ENCODE results near the gene CLPTM1. TPM values are rescaled to one million over a fixed set of nuclear protein-coding genes. Genes with fewer than 3 reads are reported as not detected.

The CLPTM1 gene
- polyA plus RNA-seq, 3 donors: 14.7 to 84.3 (median 20.0) TPM

DNA sequence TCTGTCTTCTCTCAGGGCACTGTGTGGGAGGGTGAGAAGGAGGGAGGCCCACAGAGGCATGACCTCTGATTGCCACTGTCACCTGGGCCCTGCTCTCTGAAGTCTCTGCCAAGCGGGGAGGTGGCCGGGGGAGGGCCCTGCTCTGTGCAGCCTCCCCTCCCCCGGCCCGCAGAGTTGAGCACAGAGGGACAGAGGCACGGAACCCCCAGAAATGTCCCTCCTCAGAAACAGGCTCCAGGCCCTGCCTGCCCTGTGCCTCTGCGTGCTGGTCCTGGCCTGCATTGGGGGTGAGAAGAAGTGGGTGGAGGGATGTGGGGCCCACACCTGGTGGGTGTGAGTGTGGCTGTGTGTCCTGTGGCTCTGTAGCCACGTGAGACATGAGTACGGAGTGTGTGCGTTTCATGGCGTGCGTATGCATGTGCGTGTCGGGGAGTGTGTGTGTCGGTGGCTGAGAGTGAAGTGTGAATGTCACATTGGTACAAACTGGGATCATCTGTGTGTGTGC is 13.1 kb upstream of the CLPTM1 start, which contains the start of gene APOC4:
Gene APOC4 (plus strand): TSS at position 171 of the 505 bp plus-strand sequence. CDS start 41 bp downstream, at position 212.
- peaks cover 3 to 7% (median 5%) of the 10 kb centered on the region in 3 donors for H3K27me3 Mint-ChIP-seq (ENCODE audit: low read depth in 3 of 3)
- TF ChIP-seq, protein P1, sequence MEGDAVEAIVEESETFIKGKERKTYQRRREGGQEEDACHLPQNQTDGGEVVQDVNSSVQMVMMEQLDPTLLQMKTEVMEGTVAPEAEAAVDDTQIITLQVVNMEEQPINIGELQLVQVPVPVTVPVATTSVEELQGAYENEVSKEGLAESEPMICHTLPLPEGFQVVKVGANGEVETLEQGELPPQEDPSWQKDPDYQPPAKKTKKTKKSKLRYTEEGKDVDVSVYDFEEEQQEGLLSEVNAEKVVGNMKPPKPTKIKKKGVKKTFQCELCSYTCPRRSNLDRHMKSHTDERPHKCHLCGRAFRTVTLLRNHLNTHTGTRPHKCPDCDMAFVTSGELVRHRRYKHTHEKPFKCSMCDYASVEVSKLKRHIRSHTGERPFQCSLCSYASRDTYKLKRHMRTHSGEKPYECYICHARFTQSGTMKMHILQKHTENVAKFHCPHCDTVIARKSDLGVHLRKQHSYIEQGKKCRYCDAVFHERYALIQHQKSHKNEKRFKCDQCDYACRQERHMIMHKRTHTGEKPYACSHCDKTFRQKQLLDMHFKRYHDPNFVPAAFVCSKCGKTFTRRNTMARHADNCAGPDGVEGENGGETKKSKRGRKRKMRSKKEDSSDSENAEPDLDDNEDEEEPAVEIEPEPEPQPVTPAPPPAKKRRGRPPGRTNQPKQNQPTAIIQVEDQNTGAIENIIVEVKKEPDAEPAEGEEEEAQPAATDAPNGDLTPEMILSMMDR (IDR thresholded peaks at IDR 0.05): no peak
- peaks cover 19% of the 10 kb centered on the region for H3K4me1 Mint-ChIP-seq
- H3K9me3 Mint-ChIP-seq: no peaks in the 10 kb centered on the region
- Histone ChIP-seq H3K4me2 (replicated peaks; ENCODE audit: extremely low read depth, low read length, poor library complexity, severe bottlenecking) (no peak within 1 kb of the TSS), H3K4me1 (ENCODE audit: control insufficient read depth in 1 of 2, insufficient read depth in 2 of 2, low read length in 2 of 2) (peaks cover 9 to 15% of the 10 kb centered on the region in 2 donors), H3K9me3 (replicated peaks in 1 of 2; ENCODE audit: control insufficient read depth in 1 of 2, insufficient read depth in 1 of 2, low read length in 2 of 2) (no peaks in the 10 kb centered on the region), H3K9ac (ENCODE audit: insufficient read depth, low read length, poor library complexity, severe bottlenecking) (no peak within 1 kb of the TSS), H3K27me3 (ENCODE audit: control insufficient read depth in 2 of 2, insufficient read depth in 2 of 2, low read length in 2 of 2) (no peaks in the 10 kb centered on the region), H2AFZ (ENCODE audit: insufficient read depth, low read depth, low read length, poor library complexity, severe bottlenecking) (no peak within 1 kb of the TSS), H3K36me3 (replicated peaks in 1 of 2; ENCODE audit: control insufficient read depth in 1 of 2, insufficient read depth in 2 of 2, low read length in 2 of 2) (no peaks in the 10 kb centered on the region), H3K79me2 (ENCODE audit: insufficient read depth, low read length) (no peaks in the 10 kb centered on the region), H4K20me1 (ENCODE audit: insufficient read depth, low read length) (no peaks in the 10 kb centered on the region), H3K27ac (ENCODE audit: low read depth in 1 of 2, low read length in 2 of 2) (no peak within 1 kb of the TSS), H3K4me3 (replicated peaks in 1 of 3; ENCODE audit: low read depth in 2 of 3, low read length in 3 of 3) (no peak within 1 kb of the TSS)
- H3K27ac Mint-ChIP-seq: peak within 1 kb of the TSS in 1 of 7 donors; percentile 4
- intact Hi-C loops (cut with micrococcal nuclease): no loop called here
- H3K36me3 Mint-ChIP-seq: peaks cover 0 to 2% of the 10 kb centered on the region in 2 donors
- DNase-seq: no peak
- 94% methylated on average over 9 of the region's 14 CpGs for WGBS (ENCODE audit: insufficient coverage)
- H3K4me3 Mint-ChIP-seq: no peak within 1 kb of the TSS

DNA sequence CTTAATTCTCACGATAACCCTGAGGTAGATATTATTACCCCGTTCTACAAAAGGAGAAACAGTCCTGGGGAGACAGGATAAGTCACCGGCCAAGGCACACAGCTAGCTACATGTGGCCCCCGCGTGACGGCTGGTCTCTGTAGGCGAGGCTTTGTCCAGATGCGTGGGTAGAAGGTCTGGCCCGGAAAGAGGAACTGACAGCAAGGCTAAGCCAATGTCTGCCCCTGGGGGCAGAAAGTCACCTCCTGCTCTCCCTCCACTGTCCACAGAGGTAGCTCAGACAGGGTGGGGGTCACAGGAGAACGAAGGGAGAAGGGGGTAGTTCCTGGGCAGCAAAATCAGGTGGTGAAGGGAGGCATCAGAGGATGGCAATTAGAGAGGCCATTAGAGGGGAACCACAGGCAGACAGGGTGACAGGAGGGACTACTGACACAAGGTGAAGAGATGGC is 11.4 kb upstream of the CLPTM1 start:
- peak overlapping the region in 6 of 7 donors; percentile 58 to 91 (median 81) for H3K27ac Mint-ChIP-seq
- no peaks in the 10 kb centered on the region for H3K9me3 Mint-ChIP-seq
- 0% methylated on average over 5 of the region's 10 CpGs for WGBS (ENCODE audit: insufficient coverage)

More for the DNA sequence above, 11.4 kb upstream of the CLPTM1 start:
- no peaks in the 10 kb centered on the region for H4K20me1 ChIP-seq (ENCODE audit: insufficient read depth, low read length)
- peak; percentile 57 to 82 (median 65) for DNase-seq
- H3K9ac ChIP-seq (ENCODE audit: insufficient read depth, low read length, poor library complexity, severe bottlenecking): no peak overlapping the region
- no peaks in the 10 kb centered on the region for H3K27me3 ChIP-seq (ENCODE audit: control insufficient read depth in 2 of 2, insufficient read depth in 2 of 2, low read length in 2 of 2)
- TF ChIP-seq, protein P1 (IDR thresholded peaks at IDR 0.05): peak; percentile 13
- H3K4me1 ChIP-seq (ENCODE audit: control insufficient read depth in 1 of 2, insufficient read depth in 2 of 2, low read length in 2 of 2): peaks cover 9 to 15% of the 10 kb centered on the region in 2 donors
- intact Hi-C loops (cut with micrococcal nuclease): no loop called here
- H3K79me2 ChIP-seq (ENCODE audit: insufficient read depth, low read length): no peaks in the 10 kb centered on the region
- H3K9me3 ChIP-seq (replicated peaks in 1 of 2; ENCODE audit: control insufficient read depth in 1 of 2, insufficient read depth in 1 of 2, low read length in 2 of 2): no peaks in the 10 kb centered on the region
- Mint-ChIP-seq H3K4me3 (peak overlapping the region in 1 of 2 donors; percentile 57), H3K4me1 (peaks cover 20% of the 10 kb centered on the region), H3K36me3 (peaks cover 3 to 7% of the 10 kb centered on the region in 2 donors), H3K27me3 (ENCODE audit: low read depth in 3 of 3) (peaks cover 3 to 4% (median 3%) of the 10 kb centered on the region in 3 donors)
- H3K27ac ChIP-seq (ENCODE audit: low read depth in 1 of 2, low read length in 2 of 2): no peak overlapping the region
- no peak overlapping the region for H3K4me3 ChIP-seq (replicated peaks in 1 of 3; ENCODE audit: low read depth in 2 of 3, low read length in 3 of 3)
- H3K4me2 ChIP-seq (replicated peaks; ENCODE audit: extremely low read depth, low read length, poor library complexity, severe bottlenecking): no peak overlapping the region
- no peaks in the 10 kb centered on the region for H3K36me3 ChIP-seq (replicated peaks in 1 of 2; ENCODE audit: control insufficient read depth in 1 of 2, insufficient read depth in 2 of 2, low read length in 2 of 2)
- peak overlapping the region; percentile 72 for H2AFZ ChIP-seq (ENCODE audit: insufficient read depth, low read depth, low read length, poor library complexity, severe bottlenecking)
